NT2/D1 (cell line): ENCODE data around the gene TM4SF1.

Experiments used
- DNase-seq: peaks from one replicate; pipeline ENCODE4 v3.0.0-alpha.2; 2011; ENCODE audit warnings: low read depth, low spot score
- H3K27me3 ChIP-seq: 2 replicates; pipeline ENCODE4 v1.6.0; 2011; ENCODE audit warnings: mild to moderate bottlenecking; ENCODE audit not compliant: insufficient read length, insufficient read depth
- H3K36me3 ChIP-seq: 2 replicates; pipeline ENCODE4 v1.6.1; 2011; ENCODE audit warnings: mild to moderate bottlenecking, low read length, mixed read lengths; ENCODE audit not compliant: insufficient read depth, insufficient read length
- H3K4me1 ChIP-seq: 2 replicates; pipeline ENCODE4 v1.5.1; 2011; ENCODE audit not compliant: insufficient read depth, insufficient read length
- H3K4me3 ChIP-seq: 2 replicates; pipeline ENCODE4 v1.5.1; 2011; ENCODE audit warnings: low read depth; ENCODE audit not compliant: insufficient read length
- H3K9ac ChIP-seq: 2 replicates; pipeline ENCODE4 v1.6.0; 2011; ENCODE audit warnings: low read depth; ENCODE audit not compliant: insufficient read length
- H3K9me3 ChIP-seq: 2 replicates; pipeline ENCODE4 v1.5.1; 2011; ENCODE audit warnings: mild to moderate bottlenecking, low read length; ENCODE audit not compliant: insufficient read depth
- SUZ12 ChIP-seq: IDR thresholded peaks from 2 replicates; pipeline ENCODE4 v1.6.1; 2011; ENCODE audit not compliant: insufficient read length, insufficient read depth; ENCODE audit errors: extremely low read depth
- YY1 ChIP-seq: IDR thresholded peaks from 2 replicates; pipeline ENCODE4 v1.6.1; 2011; ENCODE audit not compliant: insufficient read length, insufficient read depth
- ZNF274 ChIP-seq: IDR thresholded peaks from 2 replicates; pipeline ENCODE4 v1.6.1; 2011; ENCODE audit warnings: mild to moderate bottlenecking, low read depth, low read length

The TM4SF1 gene

GRCh38 chr3:149368674-149369497, 8.6 kb downstream of the TM4SF1 start:
- Histone ChIP-seq H3K27me3 (no peaks in the 10 kb centered on the region), H3K9ac (no peak overlapping the region), H3K4me1 (no peaks in the 10 kb centered on the region), H3K36me3 (no peaks in the 10 kb centered on the region), H3K4me3 (no peak overlapping the region), H3K9me3 (no peaks in the 10 kb centered on the region)
- no peak for TF ChIP-seq SUZ12
- no peak for TF ChIP-seq YY1
- TF ChIP-seq ZNF274, result no peak
- no peak for DNase-seq

- H3K9me3 ChIP-seq, result no peaks in the 10 kb centered on the region
- H3K9ac ChIP-seq, result no peak overlapping the region
- TF ChIP-seq YY1, result no peak
- no peak for TF ChIP-seq ZNF274
- TF ChIP-seq SUZ12, result no peak
- no peak for DNase-seq
- no peaks in the 10 kb centered on the region for H3K36me3 ChIP-seq
- no peak overlapping the region for H3K4me3 ChIP-seq
- H3K27me3 ChIP-seq, result no peaks in the 10 kb centered on the region
- no peaks in the 10 kb centered on the region for H3K4me1 ChIP-seq
Measured at GRCh38 chr3:149368201-149368673, 9.2 kb downstream of the TM4SF1 start.

DNA sequence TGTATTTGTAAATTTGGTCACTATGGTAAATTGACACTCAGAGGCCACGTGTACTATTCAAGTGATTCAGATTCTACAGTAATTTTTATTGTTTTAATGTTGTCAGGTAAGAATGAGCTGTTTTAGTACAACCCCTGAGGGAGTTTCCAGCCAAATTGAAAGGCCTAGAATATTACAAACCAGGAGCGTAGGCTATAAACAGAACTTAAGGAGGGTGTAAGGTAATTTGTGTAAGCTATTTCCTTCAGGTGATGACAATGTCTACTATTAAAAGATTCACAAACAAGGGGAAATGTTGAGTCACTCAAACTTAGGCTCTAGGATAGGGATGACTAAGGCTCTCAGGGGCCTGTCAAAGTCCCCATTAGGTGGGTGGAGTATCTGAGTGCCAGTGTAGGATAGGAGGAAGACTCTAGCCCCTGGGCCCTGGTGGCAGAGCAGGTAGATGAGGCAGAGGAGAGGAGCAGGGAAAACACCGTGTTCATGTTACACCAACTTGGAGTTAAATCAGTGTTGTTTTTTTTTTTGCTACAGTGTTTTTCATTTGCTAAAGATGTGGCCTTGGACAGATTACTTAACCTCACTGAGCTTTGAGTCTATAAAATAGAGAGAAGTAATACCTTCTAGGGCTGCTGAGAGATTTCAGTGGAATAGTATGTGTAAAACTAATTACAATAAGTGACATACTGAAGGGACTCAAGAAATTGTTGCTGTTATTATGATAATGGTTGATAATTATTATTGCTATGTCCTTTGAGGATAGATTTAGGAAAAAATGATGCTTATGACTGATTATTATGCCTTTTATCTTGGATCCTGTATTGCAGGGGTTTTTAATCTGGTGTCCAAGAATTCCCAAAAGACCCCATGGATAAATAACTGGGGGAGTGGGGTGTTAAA, 10.3 kb downstream of the TM4SF1 start:
- Histone ChIP-seq H3K9ac (no peak overlapping the region), H3K36me3 (no peaks in the 10 kb centered on the region), H3K4me1 (no peaks in the 10 kb centered on the region), H3K9me3 (no peaks in the 10 kb centered on the region), H3K4me3 (no peak overlapping the region), H3K27me3 (no peaks in the 10 kb centered on the region)
- no peak for DNase-seq
- TF ChIP-seq SUZ12 (no peak), ZNF274 (no peak), YY1 (no peak)

DNA sequence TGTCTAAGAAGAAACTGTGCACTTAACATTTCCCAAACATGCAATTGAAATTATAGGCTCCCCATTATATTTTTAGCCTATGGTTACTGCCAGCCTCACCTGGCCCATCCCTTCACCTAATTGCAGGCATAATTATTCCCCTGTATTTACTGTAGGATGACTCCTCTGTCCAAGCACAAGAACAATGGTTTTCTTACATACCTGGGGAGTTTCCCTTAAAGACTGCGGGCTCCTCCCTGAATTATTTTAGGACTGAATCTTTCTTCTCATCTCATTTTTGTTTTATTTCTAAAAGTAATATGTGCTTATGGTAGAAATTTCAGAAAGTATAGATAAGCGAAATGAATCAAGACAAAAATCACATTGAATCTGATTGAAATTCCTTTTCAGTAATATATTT, 11.4 kb downstream of the TM4SF1 start:
- Histone ChIP-seq H3K9me3 (no peaks in the 10 kb centered on the region), H3K36me3 (no peaks in the 10 kb centered on the region), H3K4me3 (no peak overlapping the region), H3K4me1 (no peaks in the 10 kb centered on the region), H3K27me3 (no peaks in the 10 kb centered on the region), H3K9ac (no peak overlapping the region)
- DNase-seq, result no peak
- TF ChIP-seq SUZ12, result no peak
- no peak for TF ChIP-seq ZNF274
- TF ChIP-seq YY1, result no peak

GRCh38 chr3:149364624-149365023, 12.8 kb downstream of the TM4SF1 start:
- DNase-seq, result no peak
- TF ChIP-seq ZNF274, result no peak
- no peak for TF ChIP-seq SUZ12
- no peak for TF ChIP-seq YY1
- no peak overlapping the region for H3K9ac ChIP-seq
- no peaks in the 10 kb centered on the region for H3K36me3 ChIP-seq
- no peak overlapping the region for H3K4me3 ChIP-seq
- no peaks in the 10 kb centered on the region for H3K4me1 ChIP-seq
- H3K27me3 ChIP-seq, result no peaks in the 10 kb centered on the region
- no peaks in the 10 kb centered on the region for H3K9me3 ChIP-seq

GRCh38 chr3:149363053-149363452, 14.4 kb downstream of the TM4SF1 start:
- H3K9me3 ChIP-seq, result no peaks in the 10 kb centered on the region
- H3K4me3 ChIP-seq, result no peak overlapping the region
- no peak for TF ChIP-seq YY1
- TF ChIP-seq ZNF274, result no peak
- no peaks in the 10 kb centered on the region for H3K27me3 ChIP-seq
- H3K36me3 ChIP-seq, result no peaks in the 10 kb centered on the region
- no peak for DNase-seq
- no peak overlapping the region for H3K9ac ChIP-seq
- no peaks in the 10 kb centered on the region for H3K4me1 ChIP-seq

GRCh38 chr3:149362366-149362765, 15.1 kb downstream of the TM4SF1 start:
- no peaks in the 10 kb centered on the region for H3K4me1 ChIP-seq
- no peak for DNase-seq
- no peak overlapping the region for H3K4me3 ChIP-seq
- no peaks in the 10 kb centered on the region for H3K9me3 ChIP-seq
- H3K9ac ChIP-seq, result no peak overlapping the region
- TF ChIP-seq SUZ12, result no peak
- TF ChIP-seq ZNF274, result no peak
- TF ChIP-seq YY1, result no peak
- H3K36me3 ChIP-seq, result no peaks in the 10 kb centered on the region
- H3K27me3 ChIP-seq, result no peaks in the 10 kb centered on the region
